Measurements from ENCODE around the gene TRAF2. TPM values are rescaled to one million over a fixed set of nuclear protein-coding genes. Genes with fewer than 3 reads are reported as not detected.

The TRAF2 gene
- total and polyA plus RNA-seq, 9 of the 15 experiments (the other 6 are each of a cell fraction or from before 2014, with no cell fraction given), result 0.24 to 45.2 (median 18.0) TPM

DNA sequence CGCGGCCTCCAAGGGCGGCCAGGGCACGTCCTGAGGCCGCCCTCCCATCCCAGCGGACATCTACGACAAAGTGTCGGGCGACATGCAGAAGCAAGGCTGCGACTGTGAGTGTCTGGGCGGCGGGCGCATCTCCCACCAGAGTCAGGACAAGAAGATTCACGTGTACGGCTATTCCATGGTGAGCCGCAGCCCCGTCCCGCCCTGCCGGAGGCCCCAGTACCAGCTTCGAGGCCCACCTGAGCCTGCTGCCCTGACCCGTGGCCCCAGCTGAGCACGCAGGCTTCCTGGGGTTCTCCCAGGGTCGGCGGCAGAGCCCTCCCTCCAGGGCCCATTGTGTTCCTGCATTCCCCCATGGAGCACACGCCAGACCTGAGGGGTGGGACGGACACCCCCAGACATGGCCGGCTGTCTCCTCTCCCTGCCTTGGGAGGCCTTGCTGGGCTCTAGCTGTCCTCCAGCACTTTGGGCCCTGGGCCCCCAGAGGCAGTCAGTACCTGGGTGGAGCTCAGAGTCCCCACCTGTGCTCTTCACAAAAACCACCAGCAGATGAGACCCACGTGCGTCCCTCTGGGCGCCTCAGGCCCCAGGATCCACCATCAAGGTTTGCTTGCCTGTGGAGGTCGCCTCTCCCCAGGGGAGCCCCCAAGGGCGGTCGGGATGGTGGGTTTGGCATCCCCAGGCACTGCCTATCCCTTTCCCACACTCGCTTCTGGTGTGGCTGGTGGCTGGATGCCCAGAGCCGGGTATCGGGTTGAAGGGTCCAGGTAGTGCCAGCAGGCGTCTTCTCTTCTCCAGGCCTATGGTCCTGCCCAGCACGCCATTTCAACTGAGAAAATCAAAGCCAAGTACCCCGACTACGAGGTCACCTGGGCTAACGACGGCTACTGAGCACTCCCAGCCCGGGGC is 36.1 kb upstream of the TRAF2 start (continued):
- TF ChIP-seq, protein P1, sequence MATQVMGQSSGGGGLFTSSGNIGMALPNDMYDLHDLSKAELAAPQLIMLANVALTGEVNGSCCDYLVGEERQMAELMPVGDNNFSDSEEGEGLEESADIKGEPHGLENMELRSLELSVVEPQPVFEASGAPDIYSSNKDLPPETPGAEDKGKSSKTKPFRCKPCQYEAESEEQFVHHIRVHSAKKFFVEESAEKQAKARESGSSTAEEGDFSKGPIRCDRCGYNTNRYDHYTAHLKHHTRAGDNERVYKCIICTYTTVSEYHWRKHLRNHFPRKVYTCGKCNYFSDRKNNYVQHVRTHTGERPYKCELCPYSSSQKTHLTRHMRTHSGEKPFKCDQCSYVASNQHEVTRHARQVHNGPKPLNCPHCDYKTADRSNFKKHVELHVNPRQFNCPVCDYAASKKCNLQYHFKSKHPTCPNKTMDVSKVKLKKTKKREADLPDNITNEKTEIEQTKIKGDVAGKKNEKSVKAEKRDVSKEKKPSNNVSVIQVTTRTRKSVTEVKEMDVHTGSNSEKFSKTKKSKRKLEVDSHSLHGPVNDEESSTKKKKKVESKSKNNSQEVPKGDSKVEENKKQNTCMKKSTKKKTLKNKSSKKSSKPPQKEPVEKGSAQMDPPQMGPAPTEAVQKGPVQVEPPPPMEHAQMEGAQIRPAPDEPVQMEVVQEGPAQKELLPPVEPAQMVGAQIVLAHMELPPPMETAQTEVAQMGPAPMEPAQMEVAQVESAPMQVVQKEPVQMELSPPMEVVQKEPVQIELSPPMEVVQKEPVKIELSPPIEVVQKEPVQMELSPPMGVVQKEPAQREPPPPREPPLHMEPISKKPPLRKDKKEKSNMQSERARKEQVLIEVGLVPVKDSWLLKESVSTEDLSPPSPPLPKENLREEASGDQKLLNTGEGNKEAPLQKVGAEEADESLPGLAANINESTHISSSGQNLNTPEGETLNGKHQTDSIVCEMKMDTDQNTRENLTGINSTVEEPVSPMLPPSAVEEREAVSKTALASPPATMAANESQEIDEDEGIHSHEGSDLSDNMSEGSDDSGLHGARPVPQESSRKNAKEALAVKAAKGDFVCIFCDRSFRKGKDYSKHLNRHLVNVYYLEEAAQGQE (IDR thresholded peaks at IDR 0.05; ENCODE audit: borderline replicate concordance), result no peak
- TF ChIP-seq, protein P1 (CRISPR knock-in tag; IDR thresholded peaks at IDR 0.05; ENCODE audit: low read depth), result no peak
- TF ChIP-seq PTRF (tag; IDR thresholded peaks at IDR 0.05) (no peak), ETS2 (tag; IDR thresholded peaks at IDR 0.05; ENCODE audit: borderline replicate concordance, poor library complexity, severe bottlenecking) (no peak)
- TF ChIP-seq, protein P2, sequence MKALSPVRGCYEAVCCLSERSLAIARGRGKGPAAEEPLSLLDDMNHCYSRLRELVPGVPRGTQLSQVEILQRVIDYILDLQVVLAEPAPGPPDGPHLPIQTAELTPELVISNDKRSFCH (CRISPR knock-in tag; IDR thresholded peaks at IDR 0.05), result no peak
- TF ChIP-seq, protein P2 (tag; IDR thresholded peaks at IDR 0.05), result 0 out of 2 replicates have a peak, but pooled peaks have one; percentile 35
- TF ChIP-seq, protein P3, sequence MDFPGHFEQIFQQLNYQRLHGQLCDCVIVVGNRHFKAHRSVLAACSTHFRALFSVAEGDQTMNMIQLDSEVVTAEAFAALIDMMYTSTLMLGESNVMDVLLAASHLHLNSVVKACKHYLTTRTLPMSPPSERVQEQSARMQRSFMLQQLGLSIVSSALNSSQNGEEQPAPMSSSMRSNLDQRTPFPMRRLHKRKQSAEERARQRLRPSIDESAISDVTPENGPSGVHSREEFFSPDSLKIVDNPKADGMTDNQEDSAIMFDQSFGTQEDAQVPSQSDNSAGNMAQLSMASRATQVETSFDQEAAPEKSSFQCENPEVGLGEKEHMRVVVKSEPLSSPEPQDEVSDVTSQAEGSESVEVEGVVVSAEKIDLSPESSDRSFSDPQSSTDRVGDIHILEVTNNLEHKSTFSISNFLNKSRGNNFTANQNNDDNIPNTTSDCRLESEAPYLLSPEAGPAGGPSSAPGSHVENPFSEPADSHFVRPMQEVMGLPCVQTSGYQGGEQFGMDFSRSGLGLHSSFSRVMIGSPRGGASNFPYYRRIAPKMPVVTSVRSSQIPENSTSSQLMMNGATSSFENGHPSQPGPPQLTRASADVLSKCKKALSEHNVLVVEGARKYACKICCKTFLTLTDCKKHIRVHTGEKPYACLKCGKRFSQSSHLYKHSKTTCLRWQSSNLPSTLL (IDR thresholded peaks at IDR 0.05), result 0 out of 2 replicates have a peak, but pooled peaks have one; percentile 24
- TF ChIP-seq, protein P4, sequence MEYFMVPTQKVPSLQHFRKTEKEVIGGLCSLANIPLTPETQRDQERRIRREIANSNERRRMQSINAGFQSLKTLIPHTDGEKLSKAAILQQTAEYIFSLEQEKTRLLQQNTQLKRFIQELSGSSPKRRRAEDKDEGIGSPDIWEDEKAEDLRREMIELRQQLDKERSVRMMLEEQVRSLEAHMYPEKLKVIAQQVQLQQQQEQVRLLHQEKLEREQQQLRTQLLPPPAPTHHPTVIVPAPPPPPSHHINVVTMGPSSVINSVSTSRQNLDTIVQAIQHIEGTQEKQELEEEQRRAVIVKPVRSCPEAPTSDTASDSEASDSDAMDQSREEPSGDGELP (CRISPR knock-in tag; IDR thresholded peaks at IDR 0.05; ENCODE audit: borderline replicate concordance), result peak; percentile 17; the same call in 1 of the 2 replicates
